Subcutaneous adipose tissue (tissue), 4 donors: ENCODE measurements around the gene PTCSC3. TPM values are rescaled to one million over a fixed set of nuclear protein-coding genes. Genes with fewer than 3 reads are reported as not detected.

Experiments used
- CTCF ChIP-seq: fragments of 450-650 bp; IDR thresholded peaks from one replicate; pipeline ENCODE4 v1.5.1; 2016; ENCODE audit warnings: low read depth, mild to moderate bottlenecking, control low read depth, antibody characterized with exemption, moderate library complexity
- total RNA-seq, 4 donors: library from RNA; depleted of rRNA; stranded (reverse); fragments of >200 nt; gene quantifications; one replicate each; pipeline ENCODE4 v1.1.0, GENCODE V29; 2016

Gene PTCSC3
- total RNA-seq, 4 donors from 2014 or later: not detected

GRCh38 chr14:36161776-36162175 is 14.7 kb downstream of the PTCSC3 start:
- TF ChIP-seq CTCF: no peak

GRCh38 chr14:36151335-36151734 is 25.2 kb downstream of the PTCSC3 start:
- TF ChIP-seq CTCF: no peak

GRCh38 chr14:36134038-36134437 is 42.5 kb downstream of the PTCSC3 start:
- TF ChIP-seq CTCF: no peak

- TF ChIP-seq CTCF: no peak
Observed at GRCh38 chr14:36132826-36133225, 43.7 kb downstream of the PTCSC3 start.

- TF ChIP-seq CTCF: no peak
Observed at GRCh38 chr14:36130186-36130585, 46.3 kb downstream of the PTCSC3 start.

- TF ChIP-seq CTCF: no peak
Observed at GRCh38 chr14:36129181-36129580, 47.3 kb downstream of the PTCSC3 start.

GRCh38 chr14:36113341-36113740 is 63.2 kb downstream of the PTCSC3 start:
- no peak for TF ChIP-seq CTCF
